Measurements from ENCODE around the gene DCAF7.

DNA sequence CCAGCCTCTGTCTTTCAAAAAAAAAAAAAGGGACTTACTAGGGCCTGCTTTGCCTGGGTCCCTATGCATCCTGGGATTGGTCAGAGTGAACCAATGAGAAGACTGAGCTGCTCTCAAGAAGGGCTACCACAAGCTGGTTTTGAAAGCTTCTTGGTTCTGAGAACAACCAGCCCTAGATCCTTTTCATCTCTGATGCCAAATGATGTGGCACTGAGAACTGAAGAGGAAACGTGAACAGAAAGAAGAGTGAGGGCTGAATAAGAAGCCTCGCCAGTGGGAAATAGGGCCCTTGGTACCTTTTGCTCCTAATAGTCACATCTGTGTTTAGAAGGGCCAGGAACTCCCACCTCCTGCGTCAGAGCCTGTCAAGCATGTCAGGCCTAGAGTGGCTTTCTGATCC, 61.1 kb downstream of the DCAF7 start:
- no peak for TF ChIP-seq POLR2A (IDR thresholded peaks at IDR 0.05)
- TF ChIP-seq, protein P1, sequence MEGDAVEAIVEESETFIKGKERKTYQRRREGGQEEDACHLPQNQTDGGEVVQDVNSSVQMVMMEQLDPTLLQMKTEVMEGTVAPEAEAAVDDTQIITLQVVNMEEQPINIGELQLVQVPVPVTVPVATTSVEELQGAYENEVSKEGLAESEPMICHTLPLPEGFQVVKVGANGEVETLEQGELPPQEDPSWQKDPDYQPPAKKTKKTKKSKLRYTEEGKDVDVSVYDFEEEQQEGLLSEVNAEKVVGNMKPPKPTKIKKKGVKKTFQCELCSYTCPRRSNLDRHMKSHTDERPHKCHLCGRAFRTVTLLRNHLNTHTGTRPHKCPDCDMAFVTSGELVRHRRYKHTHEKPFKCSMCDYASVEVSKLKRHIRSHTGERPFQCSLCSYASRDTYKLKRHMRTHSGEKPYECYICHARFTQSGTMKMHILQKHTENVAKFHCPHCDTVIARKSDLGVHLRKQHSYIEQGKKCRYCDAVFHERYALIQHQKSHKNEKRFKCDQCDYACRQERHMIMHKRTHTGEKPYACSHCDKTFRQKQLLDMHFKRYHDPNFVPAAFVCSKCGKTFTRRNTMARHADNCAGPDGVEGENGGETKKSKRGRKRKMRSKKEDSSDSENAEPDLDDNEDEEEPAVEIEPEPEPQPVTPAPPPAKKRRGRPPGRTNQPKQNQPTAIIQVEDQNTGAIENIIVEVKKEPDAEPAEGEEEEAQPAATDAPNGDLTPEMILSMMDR (IDR thresholded peaks at IDR 0.05) = no peak

All from heart left ventricle (tissue), 13 donors.